Measurements from ENCODE around the gene PAX2. TPM values are rescaled to one million over a fixed set of nuclear protein-coding genes. Genes with fewer than 3 reads are reported as not detected.
A peak's percentile ranks its signal among the peaks of the same experiment; 100 is the strongest.

Gene PAX2
- polyA plus RNA-seq, 3 donors, result not detected

GRCh38 chr10:100718197-100718742 lies 27.1 kb upstream of the PAX2 start:
- H3K4me3 Mint-ChIP-seq, result no peak overlapping the region
- intact Hi-C loops (cut with micrococcal nuclease), result no loop called here

GRCh38 chr10:100723180-100723579 lies 22.2 kb upstream of the PAX2 start:
- H3K27me3 ChIP-seq (ENCODE audit: control insufficient read depth in 2 of 2, insufficient read depth in 2 of 2, low read length in 2 of 2), result peaks cover 83 to 92% of the 10 kb centered on the region in 2 donors
- H3K79me2 ChIP-seq (ENCODE audit: insufficient read depth, low read length), result no peaks in the 10 kb centered on the region
- peak overlapping the region in 1 of 2 donors; percentile 52 for H3K4me3 Mint-ChIP-seq
- intact Hi-C loops (cut with micrococcal nuclease), result no loop called here
- peaks cover 0 to 14% of the 10 kb centered on the region in 2 donors for H3K9me3 ChIP-seq (replicated peaks in 1 of 2; ENCODE audit: control insufficient read depth in 1 of 2, insufficient read depth in 1 of 2, low read length in 2 of 2)
- no peak for TF ChIP-seq CTCF (IDR thresholded peaks at IDR 0.05)
- H3K9ac ChIP-seq (ENCODE audit: insufficient read depth, low read length, poor library complexity, severe bottlenecking), result no peak overlapping the region
- H3K36me3 Mint-ChIP-seq, result peaks cover 0 to 2% of the 10 kb centered on the region in 2 donors
- no peak overlapping the region for H2AFZ ChIP-seq (ENCODE audit: insufficient read depth, low read depth, low read length, poor library complexity, severe bottlenecking)
- peaks cover 80 to 96% (median 90%) of the 10 kb centered on the region in 3 donors for H3K27me3 Mint-ChIP-seq (ENCODE audit: low read depth in 3 of 3)
- no peak overlapping the region for H3K4me3 ChIP-seq (replicated peaks in 1 of 3; ENCODE audit: low read depth in 2 of 3, low read length in 3 of 3)
- H4K20me1 ChIP-seq (ENCODE audit: insufficient read depth, low read length), result no peaks in the 10 kb centered on the region
- no peak for DNase-seq
- no peak overlapping the region for H3K27ac Mint-ChIP-seq
- H3K9me3 Mint-ChIP-seq, result peaks cover 0 to 16% (median 4%) of the 10 kb centered on the region in 7 donors
- no peaks in the 10 kb centered on the region for H3K4me1 ChIP-seq (ENCODE audit: control insufficient read depth in 1 of 2, insufficient read depth in 2 of 2, low read length in 2 of 2)
- no peaks in the 10 kb centered on the region for H3K4me1 Mint-ChIP-seq
- H3K36me3 ChIP-seq (replicated peaks in 1 of 2; ENCODE audit: control insufficient read depth in 1 of 2, insufficient read depth in 2 of 2, low read length in 2 of 2), result no peaks in the 10 kb centered on the region
- H3K27ac ChIP-seq (ENCODE audit: low read depth in 1 of 2, low read length in 2 of 2), result no peak overlapping the region
- no peak overlapping the region for H3K4me2 ChIP-seq (replicated peaks; ENCODE audit: extremely low read depth, low read length, poor library complexity, severe bottlenecking)
- WGBS (ENCODE audit: insufficient coverage), result 88% methylated on average over 2 of the region's 5 CpGs

More at GRCh38 chr10:100718197-100718742, 27.1 kb upstream of the PAX2 start:
- Mint-ChIP-seq H3K4me1 (peaks cover 5% of the 10 kb centered on the region), H3K27me3 (ENCODE audit: low read depth in 3 of 3) (peaks cover 82 to 95% (median 92%) of the 10 kb centered on the region in 3 donors), H3K27ac (no peak overlapping the region), H3K9me3 (peaks cover 0 to 17% (median 8%) of the 10 kb centered on the region in 7 donors), H3K36me3 (peaks cover 2 to 5% of the 10 kb centered on the region in 2 donors)
- H3K9me3 ChIP-seq (replicated peaks in 1 of 2; ENCODE audit: control insufficient read depth in 1 of 2, insufficient read depth in 1 of 2, low read length in 2 of 2), result peaks cover 0 to 25% of the 10 kb centered on the region in 2 donors
- no peak overlapping the region for H2AFZ ChIP-seq (ENCODE audit: insufficient read depth, low read depth, low read length, poor library complexity, severe bottlenecking)
- WGBS (ENCODE audit: insufficient coverage), result no CpG with 5 or more reads among the region's 1 CpG
- no peak overlapping the region for H3K4me3 ChIP-seq (replicated peaks in 1 of 3; ENCODE audit: low read depth in 2 of 3, low read length in 3 of 3)
- no peaks in the 10 kb centered on the region for H4K20me1 ChIP-seq (ENCODE audit: insufficient read depth, low read length)
- peaks cover 87 to 97% of the 10 kb centered on the region in 2 donors for H3K27me3 ChIP-seq (ENCODE audit: control insufficient read depth in 2 of 2, insufficient read depth in 2 of 2, low read length in 2 of 2)
- no peak overlapping the region for H3K27ac ChIP-seq (ENCODE audit: low read depth in 1 of 2, low read length in 2 of 2)
- TF ChIP-seq CTCF (IDR thresholded peaks at IDR 0.05), result no peak
- H3K36me3 ChIP-seq (replicated peaks in 1 of 2; ENCODE audit: control insufficient read depth in 1 of 2, insufficient read depth in 2 of 2, low read length in 2 of 2), result no peaks in the 10 kb centered on the region
- H3K79me2 ChIP-seq (ENCODE audit: insufficient read depth, low read length), result no peaks in the 10 kb centered on the region
- no peaks in the 10 kb centered on the region for H3K4me1 ChIP-seq (ENCODE audit: control insufficient read depth in 1 of 2, insufficient read depth in 2 of 2, low read length in 2 of 2)
- H3K4me2 ChIP-seq (replicated peaks; ENCODE audit: extremely low read depth, low read length, poor library complexity, severe bottlenecking), result no peak overlapping the region
- no peak for DNase-seq
- no peak overlapping the region for H3K9ac ChIP-seq (ENCODE audit: insufficient read depth, low read length, poor library complexity, severe bottlenecking)

Measured in CD14-positive monocyte (primary cell).